ENCODE data around the gene NTN1. TPM values are rescaled to one million over a fixed set of nuclear protein-coding genes. Genes with fewer than 3 reads are reported as not detected.
A peak's percentile ranks its signal among the peaks of the same experiment; 100 is the strongest.

The NTN1 gene
- total RNA-seq, 4 donors from 2014 or later: 3.6 to 20.6 (median 7.2) TPM

DNA sequence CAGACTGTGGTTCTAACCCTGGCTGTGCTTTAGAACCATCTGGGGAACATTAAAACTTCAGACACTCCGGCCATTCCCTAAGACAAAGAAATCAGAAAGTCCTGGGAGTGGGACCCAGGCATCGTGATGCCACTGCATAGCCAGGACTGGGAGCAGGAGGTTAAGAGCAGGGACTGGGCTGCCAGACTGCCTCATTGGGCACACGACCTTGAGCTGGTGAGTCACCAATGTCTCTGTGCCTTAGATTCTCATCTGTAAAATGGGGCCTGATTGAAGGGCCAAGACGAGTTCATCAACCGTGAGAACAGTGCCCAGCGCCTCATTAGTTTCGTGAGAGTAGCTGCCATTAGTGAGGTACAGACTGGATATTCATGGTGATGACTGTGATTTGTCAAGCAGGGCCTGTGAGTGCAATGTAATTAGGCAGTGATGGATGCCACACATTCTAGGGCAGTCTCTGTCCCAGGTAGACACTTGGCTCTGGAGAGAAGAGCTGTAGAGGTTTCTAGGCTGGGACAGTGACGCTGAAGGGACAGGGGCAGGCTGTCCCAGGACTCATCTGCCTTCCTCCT lies 196.8 kb downstream of the NTN1 start:
- Histone ChIP-seq H3K4me1 (peaks cover 3 to 13% (median 7%) of the 10 kb centered on the region in 4 donors), H3K4me3 (no peak overlapping the region), H3K27me3 (no peaks in the 10 kb centered on the region), H3K9me3 (peaks cover 10 to 11% of the 10 kb centered on the region in 2 donors), H3K27ac (peak overlapping the region in 1 of 4 donors; percentile 47), H3K36me3 (no peaks in the 10 kb centered on the region)
- in situ Hi-C loops (cut with MboI; ENCODE audit: low pct_ligation_motif_present in 1 of 4, low pct_unique_long_range_greater_than_20kb in 1 of 4, low sequenced_read_pairs in 3 of 4) (no loop called here), intact Hi-C loops (cut with DNase I; ENCODE audit: low total_unique reads) (no loop called here)
- DNase-seq: no peak
- no peak for TF ChIP-seq POLR2AphosphoS5 (IDR thresholded peaks at IDR 0.05)
- TF ChIP-seq POLR2A (IDR thresholded peaks at IDR 0.05): no peak
- TF ChIP-seq, protein P1, sequence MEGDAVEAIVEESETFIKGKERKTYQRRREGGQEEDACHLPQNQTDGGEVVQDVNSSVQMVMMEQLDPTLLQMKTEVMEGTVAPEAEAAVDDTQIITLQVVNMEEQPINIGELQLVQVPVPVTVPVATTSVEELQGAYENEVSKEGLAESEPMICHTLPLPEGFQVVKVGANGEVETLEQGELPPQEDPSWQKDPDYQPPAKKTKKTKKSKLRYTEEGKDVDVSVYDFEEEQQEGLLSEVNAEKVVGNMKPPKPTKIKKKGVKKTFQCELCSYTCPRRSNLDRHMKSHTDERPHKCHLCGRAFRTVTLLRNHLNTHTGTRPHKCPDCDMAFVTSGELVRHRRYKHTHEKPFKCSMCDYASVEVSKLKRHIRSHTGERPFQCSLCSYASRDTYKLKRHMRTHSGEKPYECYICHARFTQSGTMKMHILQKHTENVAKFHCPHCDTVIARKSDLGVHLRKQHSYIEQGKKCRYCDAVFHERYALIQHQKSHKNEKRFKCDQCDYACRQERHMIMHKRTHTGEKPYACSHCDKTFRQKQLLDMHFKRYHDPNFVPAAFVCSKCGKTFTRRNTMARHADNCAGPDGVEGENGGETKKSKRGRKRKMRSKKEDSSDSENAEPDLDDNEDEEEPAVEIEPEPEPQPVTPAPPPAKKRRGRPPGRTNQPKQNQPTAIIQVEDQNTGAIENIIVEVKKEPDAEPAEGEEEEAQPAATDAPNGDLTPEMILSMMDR (IDR thresholded peaks at IDR 0.05): no peak
- TF ChIP-seq EP300 (IDR thresholded peaks at IDR 0.05; ENCODE audit: low read depth): no peak
- 85 to 90% methylated on average over 2 to 8 of the region's 8 CpGs for whole genome bisulfite sequencing, 2 donors (ENCODE audit: low coverage in 1 of 2)

DNA sequence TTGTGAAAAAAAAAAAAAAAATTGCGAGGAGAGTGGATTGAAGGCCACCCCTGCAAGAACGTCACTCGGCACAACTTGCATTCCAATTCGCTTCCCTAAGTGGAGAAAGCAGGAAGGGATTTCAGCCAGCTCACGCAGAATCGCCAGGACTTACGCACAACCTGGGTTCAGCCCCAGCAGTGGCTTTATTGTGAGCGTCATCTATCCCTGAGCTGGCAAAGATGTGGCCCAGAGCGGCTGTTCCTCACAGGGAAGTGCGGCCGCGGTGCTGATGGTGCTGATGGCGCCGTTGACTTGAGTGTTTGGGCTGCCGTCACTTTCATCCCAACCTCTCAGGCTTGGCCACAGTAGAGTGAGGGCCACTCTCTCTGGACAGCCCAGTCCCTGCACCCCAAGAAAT lies 197.6 kb downstream of the NTN1 start:
- no peak overlapping the region for H3K27ac ChIP-seq
- H3K4me3 ChIP-seq: no peak overlapping the region
- whole genome bisulfite sequencing, 2 donors (ENCODE audit: low coverage in 1 of 2): 60 to 95% methylated on average over 1 to 15 of the region's 15 CpGs
- peaks cover 3 to 13% (median 7%) of the 10 kb centered on the region in 4 donors for H3K4me1 ChIP-seq
- intact Hi-C loops (cut with DNase I; ENCODE audit: low total_unique reads): no loop called here
- DNase-seq: no peak
- H3K9me3 ChIP-seq: peaks cover 10 to 11% of the 10 kb centered on the region in 2 donors
- in situ Hi-C loops (cut with MboI; ENCODE audit: low pct_ligation_motif_present in 1 of 4, low pct_unique_long_range_greater_than_20kb in 1 of 4, low sequenced_read_pairs in 3 of 4): no loop called here
- H3K27me3 ChIP-seq: no peaks in the 10 kb centered on the region
- TF ChIP-seq, protein P1 (IDR thresholded peaks at IDR 0.05): no peak
- TF ChIP-seq POLR2A (IDR thresholded peaks at IDR 0.05) (no peak), POLR2AphosphoS5 (IDR thresholded peaks at IDR 0.05) (no peak), EP300 (IDR thresholded peaks at IDR 0.05; ENCODE audit: low read depth) (no peak)
- no peaks in the 10 kb centered on the region for H3K36me3 ChIP-seq

DNA sequence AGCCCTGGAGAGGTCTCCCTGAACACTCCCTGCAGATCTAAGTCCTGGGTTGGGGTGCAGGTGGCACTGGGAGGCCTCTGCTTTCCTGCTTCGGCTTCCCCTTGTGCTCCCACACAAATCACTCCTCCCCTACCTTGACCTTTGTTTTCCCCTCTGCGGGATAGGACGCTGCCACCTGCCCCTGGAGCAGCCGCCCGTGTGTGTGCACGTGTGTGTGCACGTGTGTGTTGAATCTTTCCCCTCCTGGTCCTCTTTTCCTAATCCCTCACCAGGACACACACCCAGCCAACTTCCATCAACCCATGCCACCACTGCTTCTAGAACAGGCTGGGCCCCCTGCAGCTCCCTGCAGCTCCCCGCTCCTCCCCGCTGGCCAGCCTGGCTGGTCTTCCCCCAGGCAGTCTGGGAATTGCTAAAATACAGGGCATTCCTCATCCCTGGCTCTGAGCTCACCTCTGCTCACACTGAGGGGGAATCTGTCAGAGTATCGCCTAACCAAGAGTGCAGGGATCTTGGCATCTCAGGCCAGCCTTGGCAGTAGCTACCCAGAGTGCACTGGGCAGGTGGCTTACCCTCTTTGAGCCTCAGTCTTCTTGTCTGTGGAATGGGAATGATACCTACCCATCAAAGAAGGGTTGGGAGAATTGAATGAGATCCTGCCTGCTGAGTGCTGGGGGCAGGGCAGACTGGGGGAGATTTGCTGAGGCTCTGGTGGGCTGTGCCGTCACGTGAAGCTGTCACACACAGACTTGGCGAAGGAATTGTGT lies 198.5 kb downstream of the NTN1 start:
- Histone ChIP-seq H3K27ac (no peak overlapping the region), H3K27me3 (no peaks in the 10 kb centered on the region), H3K36me3 (no peaks in the 10 kb centered on the region), H3K4me3 (no peak overlapping the region), H3K4me1 (peaks cover 3 to 13% (median 7%) of the 10 kb centered on the region in 4 donors), H3K9me3 (peaks cover 10 to 11% of the 10 kb centered on the region in 2 donors)
- DNase-seq: no peak
- TF ChIP-seq POLR2A (IDR thresholded peaks at IDR 0.05): no peak
- TF ChIP-seq EP300 (IDR thresholded peaks at IDR 0.05; ENCODE audit: low read depth): no peak
- TF ChIP-seq POLR2AphosphoS5 (IDR thresholded peaks at IDR 0.05): no peak
- TF ChIP-seq, protein P1 (IDR thresholded peaks at IDR 0.05): no peak
- intact Hi-C loops (cut with DNase I; ENCODE audit: low total_unique reads) (no loop called here), in situ Hi-C loops (cut with MboI; ENCODE audit: low pct_ligation_motif_present in 1 of 4, low pct_unique_long_range_greater_than_20kb in 1 of 4, low sequenced_read_pairs in 3 of 4) (no loop called here)
- WGBS, 2 donors (ENCODE audit: low coverage in 1 of 2): 92 to 98% methylated on average over 6 to 13 of the region's 13 CpGs

DNA sequence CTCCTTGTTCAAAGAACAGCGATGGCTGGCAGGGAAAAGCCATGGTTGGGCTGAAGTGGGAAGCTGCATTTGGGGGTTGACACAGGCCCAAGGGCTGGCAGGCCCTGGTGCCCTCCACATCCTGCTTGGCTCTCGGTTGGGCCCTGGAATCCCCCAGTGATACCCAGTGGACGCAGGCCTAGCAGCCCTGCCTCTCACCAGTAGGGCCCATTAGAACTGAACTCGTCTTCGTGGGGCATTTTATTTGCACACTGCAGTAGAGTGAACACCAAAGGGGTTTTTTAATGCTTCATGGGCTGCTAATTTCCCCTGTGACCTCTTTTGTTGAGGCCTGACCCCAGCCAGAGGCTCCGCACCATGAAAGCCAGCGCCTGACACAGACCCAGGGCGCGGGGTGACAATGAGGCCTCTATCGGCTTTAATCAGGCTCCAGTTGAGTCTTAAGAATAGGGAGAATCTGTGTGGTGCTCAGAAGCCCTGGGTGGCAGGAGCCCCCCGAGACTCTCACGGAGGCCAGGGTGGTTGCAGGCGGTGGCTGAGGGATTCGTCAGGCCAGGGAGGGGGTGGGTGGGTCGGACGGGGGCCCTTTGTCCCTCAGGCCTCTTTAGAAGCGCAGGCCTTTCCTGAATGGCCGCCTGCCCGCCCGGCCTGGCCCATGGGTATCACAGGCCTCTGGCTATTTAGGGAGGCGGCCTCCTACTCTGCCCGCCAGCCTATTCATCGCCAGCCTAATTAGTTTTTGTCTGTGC lies 199.3 kb downstream of the NTN1 start:
- H3K36me3 ChIP-seq: no peaks in the 10 kb centered on the region
- DNase-seq: no peak
- no peak overlapping the region for H3K27ac ChIP-seq
- TF ChIP-seq, protein P1 (IDR thresholded peaks at IDR 0.05): no peak
- TF ChIP-seq EP300 (IDR thresholded peaks at IDR 0.05; ENCODE audit: low read depth) (no peak), POLR2A (IDR thresholded peaks at IDR 0.05) (no peak), POLR2AphosphoS5 (IDR thresholded peaks at IDR 0.05) (no peak)
- no peaks in the 10 kb centered on the region for H3K27me3 ChIP-seq
- WGBS, 2 donors (ENCODE audit: low coverage in 1 of 2): 91% methylated on average over 23 of the region's 23 CpGs; no CpG with 5 or more reads in 1 of the 2 donors
- peaks cover 6 to 7% of the 10 kb centered on the region in 2 donors for H3K9me3 ChIP-seq
- intact Hi-C loops (cut with DNase I; ENCODE audit: low total_unique reads): no loop called here
- H3K4me3 ChIP-seq: no peak overlapping the region
- in situ Hi-C loops (cut with MboI; ENCODE audit: low pct_ligation_motif_present in 1 of 4, low pct_unique_long_range_greater_than_20kb in 1 of 4, low sequenced_read_pairs in 3 of 4): no loop called here
- peaks cover 3 to 13% (median 7%) of the 10 kb centered on the region in 4 donors for H3K4me1 ChIP-seq
